D341Med (cell line): ENCODE measurements around the gene C5orf52.
"Not testable (repeated sequence)": the region's sequence is repeated elsewhere in the genome, so short reads cannot be mapped to it uniquely, and the experiment has no call there.

Experiments
- DNase-seq: peaks from one replicate; pipeline ENCODE4 v3.0.0; 2012; ENCODE audit warnings: low spot score

C5orf52 gene

DNA sequence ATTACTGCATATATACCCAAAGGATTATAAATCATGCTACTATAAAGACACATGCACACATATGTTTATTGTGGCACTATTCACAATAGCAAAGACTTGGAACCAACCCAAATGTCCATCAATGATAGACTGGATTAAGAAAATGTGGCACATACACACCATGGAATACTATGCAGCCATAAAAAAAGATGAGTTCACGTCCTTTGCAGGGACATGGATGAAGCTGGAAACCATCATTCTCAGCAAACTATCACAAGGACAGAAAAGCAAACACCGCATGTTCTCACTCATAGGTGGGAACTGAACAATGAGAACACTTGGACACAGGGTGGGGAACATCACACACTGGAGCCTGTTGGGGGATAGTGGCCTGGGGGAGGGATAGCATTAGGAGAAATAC lies 55.3 kb downstream of the C5orf52 start:
- DNase-seq: not testable (repeated sequence)

DNA sequence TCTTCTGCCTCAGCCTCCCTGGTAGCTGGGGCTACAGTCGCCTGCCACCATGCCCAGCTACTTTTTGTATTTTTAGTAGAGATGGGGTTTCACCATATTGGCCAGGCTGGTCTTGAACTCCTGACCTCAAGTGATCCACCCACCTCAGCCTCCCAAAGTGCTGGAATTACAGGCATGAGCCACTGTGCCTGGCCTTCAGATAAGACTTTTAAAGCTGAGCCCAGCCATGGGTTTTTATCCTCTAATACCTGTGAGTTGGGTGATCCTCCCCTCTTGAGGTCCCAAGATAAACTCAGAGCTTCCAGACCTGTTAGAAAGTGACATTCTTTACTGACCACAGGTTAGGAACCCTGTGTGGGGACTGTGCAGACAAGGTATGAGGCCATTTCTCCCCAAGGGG lies 56.5 kb downstream of the C5orf52 start:
- DNase-seq: not testable (repeated sequence)
